NCI-H146 (cell line): ENCODE data around the gene AURKB.
"Not testable (repeated sequence)": the region's sequence is repeated elsewhere in the genome, so short reads cannot be mapped to it uniquely, and the experiment has no call there.

Experiments used
- DNase-seq: peaks from one replicate; lab custom pipeline; 2025; lab: John Stamatoyannopoulos, UW

The AURKB gene

DNA sequence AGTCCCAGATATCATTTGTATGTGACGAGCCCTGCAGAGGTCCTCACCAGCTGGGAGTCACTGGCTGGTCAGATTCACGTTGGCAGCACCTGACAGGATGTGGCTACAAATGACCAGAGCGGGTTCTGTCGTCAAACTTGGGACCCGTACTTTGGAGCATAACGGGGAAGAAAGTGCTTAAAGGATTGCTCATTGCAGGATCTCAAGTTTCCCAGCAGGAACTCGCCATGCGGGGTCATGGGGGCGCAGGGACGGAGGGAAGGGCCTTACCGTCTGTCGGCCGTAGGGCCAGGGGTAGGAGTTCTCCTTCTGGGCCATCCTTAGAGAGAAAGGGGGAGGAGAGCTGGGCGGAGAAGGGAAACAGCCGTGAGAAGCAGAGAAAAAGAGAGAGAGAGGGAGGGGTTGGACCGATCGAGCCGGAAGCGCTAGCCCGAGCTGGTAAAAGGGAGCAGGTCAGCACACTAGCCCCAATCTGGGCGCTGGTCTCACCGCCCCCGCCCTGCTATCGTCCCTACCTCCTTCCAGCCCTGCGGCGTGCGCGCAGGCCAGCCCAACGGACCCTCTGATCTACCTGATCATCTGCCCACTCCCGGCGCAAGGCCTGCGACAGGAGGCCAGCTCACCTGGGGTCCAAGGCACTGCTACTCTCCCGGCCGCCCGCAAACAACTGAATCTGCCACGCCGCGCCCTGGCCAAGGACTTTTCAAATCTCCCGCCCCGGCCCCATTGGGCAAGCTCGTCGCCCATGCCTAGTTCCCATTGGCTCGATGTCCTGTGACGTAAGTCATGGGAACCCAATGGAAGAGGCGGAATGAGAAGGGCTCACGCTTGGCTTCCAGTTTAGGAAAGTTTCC, at the start of gene AURKB:
Gene AURKB, minus strand, starts transcription at position 669 of the 854 bp plus-strand sequence. Its CDS starts 351 bp downstream, at position 318.
- peak; percentile 97 for DNase-seq

DNA sequence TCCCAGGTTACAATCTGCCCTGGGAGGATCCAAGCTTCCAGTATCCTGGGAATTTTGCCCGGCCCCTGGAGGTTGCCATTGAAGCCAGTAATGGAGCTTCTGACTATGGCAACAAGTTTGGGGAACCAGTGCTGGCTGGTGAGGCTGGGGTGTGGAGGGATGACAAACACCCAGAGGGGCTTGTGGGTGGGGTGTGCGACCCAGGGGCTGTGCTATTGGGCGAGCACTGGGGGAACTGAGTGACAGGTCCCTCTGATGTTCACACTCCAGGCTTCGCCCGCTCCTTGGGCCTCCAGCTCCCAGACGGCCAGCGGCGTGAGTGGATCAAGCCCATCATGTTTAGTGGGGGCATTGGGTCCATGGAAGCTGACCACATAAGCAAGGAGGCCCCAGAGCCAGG, 47.4 kb upstream of the AURKB start:
- DNase-seq, result no peak

DNA sequence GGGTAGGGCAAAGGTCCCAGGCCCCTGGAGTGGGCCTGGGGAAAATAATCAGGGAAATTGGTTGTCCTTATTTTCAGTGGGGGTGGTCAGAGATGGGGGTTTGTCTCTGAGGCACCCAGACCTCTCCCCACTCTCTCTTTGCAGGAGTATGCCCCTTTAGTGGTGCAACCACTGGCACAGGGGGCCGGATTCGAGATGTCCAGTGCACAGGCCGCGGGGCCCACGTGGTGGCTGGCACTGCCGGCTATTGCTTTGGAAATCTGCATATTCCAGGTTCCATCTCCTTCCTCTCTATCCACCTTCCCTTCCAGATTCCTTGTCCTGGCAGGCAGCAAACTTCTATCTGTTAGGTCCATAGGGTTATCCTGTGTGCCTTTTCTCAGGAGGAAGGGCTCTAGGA, 46.3 kb upstream of the AURKB start:
- DNase-seq, result no peak

DNA sequence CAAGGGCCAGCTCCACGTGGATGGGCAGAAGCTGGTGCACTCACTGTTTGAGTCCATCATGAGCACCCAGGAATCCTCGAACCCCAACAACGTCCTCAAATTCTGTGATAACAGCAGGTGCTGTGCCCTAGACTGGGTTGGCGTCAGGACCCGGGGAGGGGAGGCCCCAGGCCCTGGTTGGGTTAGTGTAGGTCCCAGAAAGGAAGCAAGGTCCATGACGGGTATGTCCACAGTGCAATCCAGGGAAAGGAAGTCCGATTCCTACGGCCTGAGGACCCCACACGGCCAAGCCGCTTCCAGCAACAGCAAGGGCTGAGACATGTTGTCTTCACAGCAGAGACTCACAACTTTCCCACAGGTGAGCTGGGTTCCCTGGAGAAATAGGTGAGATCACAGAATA, 45.9 kb upstream of the AURKB start:
- no peak for DNase-seq

DNA sequence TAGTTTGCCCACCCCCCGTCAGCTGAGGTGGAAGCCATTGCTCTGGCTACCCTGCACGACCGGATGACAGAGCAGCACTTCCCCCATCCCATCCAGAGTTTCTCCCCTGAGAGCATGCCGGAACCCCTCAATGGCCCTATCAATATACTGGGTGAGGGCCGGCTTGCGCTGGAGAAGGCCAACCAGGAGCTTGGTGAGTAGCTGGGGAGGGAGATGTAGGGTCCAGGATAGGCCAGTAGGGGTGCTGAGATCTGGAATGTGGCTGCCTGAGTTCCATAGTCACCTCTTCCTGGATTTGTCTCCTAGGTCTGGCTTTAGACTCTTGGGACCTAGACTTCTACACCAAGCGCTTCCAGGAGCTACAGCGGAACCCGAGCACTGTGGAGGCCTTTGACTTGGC, 45.1 kb upstream of the AURKB start:
- DNase-seq, result no peak

DNA sequence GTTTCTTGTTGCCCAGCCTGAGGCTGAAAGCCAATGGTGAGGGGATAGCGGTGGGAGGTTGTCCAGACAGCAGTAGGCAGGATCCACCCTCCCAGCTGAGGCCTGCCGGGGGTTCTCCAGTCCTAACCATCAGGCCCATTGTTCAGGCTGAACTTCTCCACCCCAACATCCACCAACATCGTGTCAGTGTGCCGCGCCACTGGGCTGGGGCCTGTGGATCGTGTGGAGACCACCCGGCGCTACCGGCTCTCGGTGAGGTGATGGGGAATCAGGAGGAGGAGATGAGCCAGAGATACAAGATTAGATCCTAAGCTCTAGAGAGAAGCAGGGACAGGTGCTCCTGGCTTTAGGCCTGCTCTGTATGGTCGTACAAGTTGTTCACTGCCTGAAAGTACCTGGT, 44.5 kb upstream of the AURKB start:
- DNase-seq, result no peak

DNA sequence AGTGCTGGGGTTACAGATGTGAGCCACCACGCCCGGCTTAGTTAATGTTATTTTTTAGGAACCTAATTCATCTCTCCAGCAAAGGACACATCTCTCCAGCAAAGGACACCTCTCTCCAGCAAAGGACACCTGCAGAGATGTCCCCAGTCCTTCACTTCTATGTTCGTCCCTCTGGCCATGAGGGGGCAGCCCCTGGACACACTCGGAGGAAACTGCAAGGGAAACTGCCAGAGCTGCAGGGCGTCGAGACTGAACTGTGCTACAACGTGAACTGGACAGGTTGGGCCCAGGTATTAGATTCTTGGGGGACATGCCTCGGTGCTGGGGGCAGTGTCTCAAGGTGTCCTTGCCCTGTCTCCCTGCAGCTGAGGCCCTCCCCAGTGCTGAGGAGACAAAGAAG, 43.4 kb upstream of the AURKB start:
- DNase-seq, result peak; percentile 12

DNA sequence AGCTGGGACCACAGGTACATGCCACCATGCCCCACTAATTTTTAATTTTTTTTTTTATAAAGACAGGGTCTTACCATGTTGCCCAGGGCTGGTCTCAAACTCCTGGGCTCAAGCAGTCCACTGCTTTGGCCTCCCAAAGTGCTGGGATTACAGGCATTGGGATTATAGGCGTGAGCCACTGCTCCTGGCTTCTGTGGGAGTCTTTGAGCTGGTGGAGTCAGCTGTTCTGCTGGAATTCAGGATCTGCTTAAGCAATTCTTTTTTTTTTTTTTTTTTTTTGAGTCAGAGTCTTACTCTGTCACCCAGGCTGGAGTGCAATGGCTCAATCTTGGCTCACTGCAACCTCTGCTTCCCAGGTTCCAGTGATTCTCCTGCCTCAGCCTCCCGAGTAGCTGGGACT, 41.0 kb upstream of the AURKB start:
- not testable (repeated sequence) for DNase-seq

DNA sequence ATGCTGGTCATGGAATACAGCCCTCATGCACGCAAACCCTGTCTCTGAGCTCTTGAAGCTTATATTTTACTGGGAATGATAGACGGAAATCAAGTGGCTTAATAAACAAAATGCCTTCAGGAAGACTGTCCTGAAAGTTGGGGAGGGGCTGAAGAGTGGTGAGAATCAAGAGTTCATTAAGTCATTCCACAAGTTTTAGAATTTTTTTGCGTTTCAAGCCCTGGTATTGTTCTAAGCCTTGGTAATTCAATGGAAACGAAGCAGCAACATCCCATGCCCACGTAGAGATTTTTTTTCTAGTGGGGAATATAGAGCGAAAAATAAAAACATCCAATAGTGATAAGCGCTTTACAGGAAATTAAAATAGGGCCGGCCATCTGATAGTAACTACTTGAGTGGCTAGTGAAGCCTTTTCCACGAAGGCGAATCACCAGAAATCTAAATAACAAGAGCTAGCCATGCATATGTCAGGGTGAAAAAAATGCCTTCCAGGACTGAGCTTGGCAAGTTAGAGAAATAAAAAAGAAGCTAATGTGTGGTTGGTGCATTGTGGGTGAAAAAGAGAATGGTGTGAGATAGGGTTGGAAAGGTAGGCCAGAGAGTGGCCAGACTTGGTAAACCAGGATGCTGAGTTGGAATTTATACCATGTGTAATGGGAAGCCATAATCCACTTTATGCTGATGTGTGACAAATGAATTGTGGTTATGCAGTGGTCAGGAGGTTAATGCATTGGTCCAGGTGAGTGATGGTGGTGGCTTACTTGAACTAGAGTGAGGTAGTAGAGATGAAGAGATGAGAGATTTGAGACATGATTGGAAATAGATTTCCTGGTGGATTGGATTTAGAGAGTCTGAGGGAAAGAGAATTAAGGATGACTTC, 39.5 kb upstream of the AURKB start:
- DNase-seq, result no peak

DNA sequence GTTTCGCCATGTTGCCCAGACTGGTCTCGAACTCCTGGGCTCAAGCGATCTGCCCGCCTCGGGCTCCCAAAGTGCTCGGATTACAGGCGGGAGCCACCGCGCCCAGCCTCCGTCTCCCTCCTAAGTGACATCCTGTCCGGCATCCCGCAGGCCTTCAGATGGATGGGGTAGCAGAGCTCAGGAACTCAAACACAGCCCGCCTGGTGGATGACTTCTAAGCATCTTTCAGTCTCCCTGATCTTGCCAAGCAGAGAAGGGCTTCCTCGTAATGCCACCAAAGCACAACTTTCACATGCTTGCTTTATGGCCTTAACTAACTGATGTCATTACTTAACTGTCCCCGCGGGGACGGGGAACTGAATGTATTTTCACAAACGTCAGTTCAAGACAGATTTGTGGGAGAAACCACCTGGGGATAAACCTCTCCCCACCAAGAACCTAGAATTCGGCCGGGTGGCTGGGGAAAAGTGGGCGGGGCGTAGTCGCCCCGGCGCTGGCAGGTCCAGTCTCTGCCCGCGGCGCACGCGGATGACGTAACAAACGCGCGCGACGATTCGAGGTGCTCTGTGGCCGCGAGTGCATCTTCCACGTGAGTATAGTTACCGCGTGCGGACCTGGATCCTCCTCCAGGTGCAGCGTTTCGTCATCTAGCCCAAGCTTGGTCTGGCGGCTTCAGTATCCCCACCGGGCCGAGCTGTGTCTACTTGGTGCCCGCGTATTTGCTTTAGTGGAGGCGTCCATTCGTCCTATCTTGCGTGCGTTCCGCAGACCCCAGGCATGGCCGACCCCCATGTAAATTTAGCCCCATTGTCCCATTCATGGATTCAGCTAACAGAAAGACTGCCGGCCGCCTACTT, 38.6 kb upstream of the AURKB start, which contains the start of gene PFAS:
Gene PFAS, plus strand, starts transcription at position 539 of the 857 bp plus-strand sequence. CDS start 4,649 bp downstream, outside the sequence.
- peak; percentile 94 for DNase-seq

DNA sequence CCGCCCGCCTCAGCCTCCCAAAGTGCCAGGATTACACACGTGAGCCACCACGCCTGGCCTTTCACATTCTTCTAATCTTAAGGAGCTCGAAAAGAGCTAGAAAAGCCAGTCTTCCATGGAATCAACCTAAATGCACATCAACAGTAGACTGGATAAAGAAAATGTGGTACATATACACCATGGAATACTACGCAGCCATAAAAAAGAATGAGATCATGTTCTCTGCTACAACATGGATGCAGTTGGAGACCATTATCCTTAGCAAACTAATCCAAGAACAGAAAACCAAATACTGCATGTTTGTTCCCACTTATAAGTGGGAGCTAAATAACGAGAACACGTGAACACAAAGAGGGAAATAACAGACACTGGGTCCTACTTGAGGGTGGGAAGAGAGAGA, 34.4 kb upstream of the AURKB start:
- DNase-seq, result no peak

DNA sequence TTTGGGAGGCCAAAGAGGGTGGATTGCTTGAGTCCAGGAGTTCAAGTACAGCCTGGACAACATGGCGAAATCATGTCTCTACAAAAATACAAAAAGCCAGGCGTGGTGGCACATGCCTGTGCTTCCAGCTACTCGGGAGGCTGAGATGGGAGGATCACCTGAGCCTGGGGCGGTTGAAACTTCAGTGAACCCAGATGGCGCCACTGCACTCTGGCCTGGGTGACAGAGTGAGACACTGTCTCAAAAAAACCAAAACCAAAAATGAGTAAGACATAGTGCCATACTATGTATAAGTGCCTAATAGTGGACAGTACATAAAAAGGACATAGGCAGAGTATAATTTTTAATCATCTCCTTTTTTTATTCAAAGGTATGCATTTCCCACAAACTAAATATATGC, 33.5 kb upstream of the AURKB start:
- no peak for DNase-seq

DNA sequence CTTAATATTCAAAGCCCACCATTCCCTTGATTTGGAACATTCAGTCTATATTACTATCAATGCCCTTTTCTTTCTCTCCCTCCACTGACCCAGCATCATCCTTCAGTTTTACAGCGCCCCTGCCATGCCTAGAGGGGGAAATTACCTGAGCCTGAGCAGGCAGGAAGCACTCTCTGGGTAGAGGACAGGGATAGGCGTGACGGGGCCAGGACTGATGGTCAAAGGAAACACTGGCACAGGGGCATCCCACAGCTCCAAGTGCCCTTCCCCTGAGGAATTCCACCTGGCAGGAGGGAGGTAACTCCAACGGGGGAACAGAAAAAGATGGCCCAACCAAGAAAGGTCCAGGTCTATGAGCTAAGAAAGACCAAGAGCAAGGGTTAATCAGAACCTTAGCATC, 27.5 kb upstream of the AURKB start:
- no peak for DNase-seq

DNA sequence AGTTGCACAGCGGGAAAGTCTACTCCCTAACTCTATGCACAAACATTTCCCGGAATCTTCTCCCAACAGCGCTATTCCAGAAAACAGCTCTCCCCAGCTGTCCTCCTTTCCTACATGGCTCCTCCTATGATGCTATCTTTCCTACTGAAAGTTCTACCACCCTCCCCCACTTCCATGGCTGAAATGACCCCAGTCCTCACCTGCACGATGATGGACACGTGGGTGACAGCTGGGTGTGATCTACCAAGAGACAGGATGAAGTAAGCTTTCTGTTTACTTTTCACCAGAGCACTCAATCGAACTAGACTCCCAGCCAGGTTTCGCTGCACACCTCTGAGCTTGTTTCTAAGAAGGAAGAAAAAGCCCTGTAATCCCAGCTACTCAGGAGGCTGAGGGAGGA, 26.8 kb upstream of the AURKB start:
- no peak for DNase-seq

DNA sequence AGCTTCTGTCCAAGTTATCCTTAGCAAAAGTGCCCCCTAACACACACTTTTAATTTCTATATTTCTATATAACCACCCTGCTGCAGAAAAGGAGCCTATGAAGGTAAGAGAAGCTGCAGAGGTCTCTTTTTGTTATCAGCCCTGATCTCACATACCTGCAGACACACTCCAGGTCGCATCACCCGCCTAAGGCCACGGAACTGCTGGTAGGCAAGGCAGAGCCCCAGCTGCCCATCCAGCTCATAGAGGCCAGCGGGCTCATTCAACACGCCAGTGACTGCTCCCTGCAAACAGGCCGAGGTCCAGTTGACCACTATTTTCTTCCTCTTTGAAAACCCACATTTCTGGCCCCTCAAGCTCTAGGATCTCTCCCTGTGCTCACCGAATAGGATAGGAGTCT, 25.3 kb upstream of the AURKB start:
- DNase-seq, result no peak

DNA sequence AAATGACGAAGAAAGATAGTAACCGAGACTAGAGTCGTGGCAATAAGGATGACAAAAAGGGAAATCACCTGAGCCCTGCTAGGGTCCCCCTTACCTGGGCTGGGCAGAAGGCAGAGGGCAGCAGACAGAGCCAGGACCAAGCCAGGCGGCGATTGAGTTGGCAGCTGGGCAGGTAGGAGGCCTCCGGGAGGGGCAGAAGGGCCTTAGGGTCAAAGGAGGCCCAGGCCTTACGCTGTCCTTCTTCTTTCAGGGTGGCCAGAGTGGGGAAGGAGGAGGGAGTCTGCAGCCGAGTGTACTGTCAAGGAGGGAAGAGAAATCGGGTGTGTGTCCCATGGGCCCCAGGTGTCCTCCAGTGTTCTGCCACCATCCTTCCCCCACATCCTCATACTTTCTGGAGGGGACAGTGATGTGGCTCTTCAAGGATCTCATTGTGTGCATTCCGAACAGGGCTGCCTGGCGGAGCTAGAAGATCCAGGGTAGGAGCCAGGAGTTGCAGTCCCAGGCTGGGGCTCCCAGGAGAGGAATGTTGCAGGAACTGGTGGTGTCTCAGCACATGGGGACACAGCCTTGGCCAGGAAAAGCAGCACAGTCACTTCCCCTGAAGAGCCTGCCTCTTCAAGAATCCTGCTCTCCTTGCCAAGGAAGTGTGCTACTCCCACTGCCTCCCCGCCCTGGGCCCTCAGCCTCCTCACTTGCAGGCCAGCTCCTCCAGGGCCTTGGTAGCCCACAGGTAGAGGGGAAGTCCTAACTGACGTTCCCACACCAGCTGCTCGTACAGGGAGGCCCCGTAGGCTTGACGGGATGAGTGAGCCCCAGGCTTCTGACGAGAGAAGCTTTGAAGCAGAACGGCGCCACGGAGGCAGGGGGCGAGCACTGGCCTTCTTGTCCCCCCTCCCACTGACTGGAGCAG, 24.2 kb upstream of the AURKB start:
- no peak for DNase-seq

DNA sequence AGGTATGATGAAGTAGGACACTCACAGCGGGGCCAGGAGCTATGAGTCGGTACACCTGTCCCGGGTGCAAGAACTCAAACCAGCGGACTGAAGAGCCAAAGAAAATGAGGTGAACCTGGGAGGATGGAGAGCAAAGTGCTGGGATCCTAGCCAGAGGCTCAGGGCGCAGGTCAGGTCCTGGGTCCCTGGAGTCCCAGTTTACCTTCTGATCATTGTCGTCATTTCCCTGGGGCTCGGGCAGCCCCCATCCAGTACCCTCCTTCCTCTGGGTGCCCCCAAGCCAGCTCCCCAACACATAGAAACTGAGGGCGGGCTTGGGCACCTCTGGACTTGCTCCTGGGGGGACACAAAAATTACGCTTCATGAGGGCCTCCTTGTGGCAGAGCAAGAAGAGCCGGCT, 21.3 kb upstream of the AURKB start:
- no peak for DNase-seq

DNA sequence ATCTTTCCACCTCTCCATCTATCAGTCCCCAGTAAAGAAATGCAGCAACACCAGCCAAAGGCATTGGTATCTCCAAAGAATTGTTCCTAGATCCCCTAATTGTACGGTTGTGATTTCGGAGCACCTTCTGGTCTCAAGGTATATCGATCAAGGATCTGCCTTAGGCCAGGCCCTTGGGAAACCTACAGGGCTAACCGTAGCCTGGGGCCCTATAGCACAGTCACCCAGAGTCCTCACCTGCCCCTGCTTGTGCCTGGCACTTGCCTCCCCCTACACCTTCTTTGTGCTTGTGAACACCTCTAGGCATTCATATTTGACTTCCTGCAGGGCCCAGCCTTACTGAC, 16.8 kb upstream of the AURKB start:
- no peak for DNase-seq

DNA sequence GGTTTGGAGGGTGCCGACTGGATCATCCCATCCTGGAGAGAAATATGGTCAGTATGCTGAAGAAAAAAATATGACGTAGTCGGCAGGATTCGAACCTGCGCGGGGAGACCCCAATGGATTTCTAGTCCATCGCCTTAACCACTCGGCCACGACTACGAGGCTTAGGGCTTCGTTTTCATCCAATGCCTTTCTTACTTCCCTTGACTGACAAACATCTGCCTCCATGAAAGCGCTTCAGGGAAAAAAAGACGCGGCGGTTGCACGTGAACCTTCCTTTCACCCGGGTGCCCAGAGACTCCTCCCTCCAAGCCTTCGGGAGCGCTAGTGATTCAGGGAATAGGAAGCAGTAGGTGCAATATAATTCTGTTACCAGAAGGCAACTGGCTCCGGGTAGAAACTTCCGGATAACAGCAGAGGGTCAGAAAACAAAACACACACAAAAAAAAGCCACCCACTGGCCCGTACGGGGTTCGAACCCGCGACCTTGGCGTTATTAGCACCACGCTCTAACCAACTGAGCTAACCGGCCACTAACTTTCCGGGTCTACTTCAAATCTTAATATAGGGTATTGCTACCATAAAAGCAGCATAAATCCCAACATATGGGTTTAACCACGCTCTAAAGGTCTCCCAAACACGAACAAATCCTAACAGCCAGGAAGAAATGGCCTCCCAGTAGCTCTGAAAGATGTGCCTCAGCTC, 16.3 kb upstream of the AURKB start:
- DNase-seq, result no peak

DNA sequence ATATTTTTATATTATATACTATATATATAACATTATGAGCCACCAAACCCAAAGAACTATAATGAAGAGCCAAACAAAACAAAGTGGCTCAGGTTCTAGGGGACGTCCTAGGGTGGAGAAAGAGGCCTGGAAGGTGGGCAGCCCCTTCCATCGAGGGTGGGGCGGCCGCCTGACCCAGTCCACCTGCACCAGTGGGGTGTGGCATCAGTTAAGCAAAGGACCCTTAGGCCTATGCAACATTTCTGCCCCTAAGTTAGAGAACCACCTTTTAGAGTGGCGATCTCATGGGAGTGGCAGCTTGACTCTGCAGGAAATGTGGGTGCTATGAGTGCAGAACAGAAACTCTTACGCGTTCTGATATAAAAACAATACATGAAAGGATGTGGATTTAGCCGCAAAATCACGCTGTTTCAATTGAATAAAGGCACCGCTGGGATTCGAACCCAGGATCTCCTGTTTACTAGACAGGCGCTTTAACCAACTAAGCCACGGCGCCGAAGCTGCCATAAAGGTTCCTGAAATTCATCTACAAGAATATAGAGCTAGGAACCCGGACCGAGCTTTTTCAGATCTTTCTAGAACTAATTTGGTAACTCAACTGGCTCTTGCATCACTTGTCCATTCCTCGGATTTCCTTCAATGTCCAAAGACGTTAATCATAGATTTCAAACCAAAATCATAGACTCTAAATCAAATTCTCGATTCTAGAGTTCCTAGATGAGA, 15.6 kb upstream of the AURKB start:
- DNase-seq, result peak; percentile 23
